ENCODE measurements around the gene POLRMT.

POLRMT gene

GRCh38 chr19:644789-645188 is 11.5 kb upstream of the POLRMT start:
- no peak for TF ChIP-seq TAF1 (IDR thresholded peaks at IDR 0.05; ENCODE audit: borderline replicate concordance, insufficient read depth, low read length)
- TF ChIP-seq SIN3A (IDR thresholded peaks at IDR 0.05; ENCODE audit: borderline replicate concordance, insufficient read depth, low read length): no peak
- no peak for TF ChIP-seq POLR2AphosphoS5 (IDR thresholded peaks at IDR 0.05; ENCODE audit: low read depth, low read length)
- no peak for TF ChIP-seq FOXP2 (optimal IDR thresholded peaks at IDR 0.05; ENCODE audit: borderline replicate concordance, extremely low read depth, extremely low read length, insufficient read depth)
- no peak for TF ChIP-seq REST (IDR thresholded peaks at IDR 0.05; ENCODE audit: insufficient read depth in 1 of 2, low read depth in 2 of 2, low read length in 2 of 2)

GRCh38 chr19:644363-644762 is 11.0 kb upstream of the POLRMT start:
- TF ChIP-seq SIN3A (IDR thresholded peaks at IDR 0.05; ENCODE audit: borderline replicate concordance, insufficient read depth, low read length): no peak
- TF ChIP-seq TAF1 (IDR thresholded peaks at IDR 0.05; ENCODE audit: borderline replicate concordance, insufficient read depth, low read length): no peak
- no peak for TF ChIP-seq POLR2AphosphoS5 (IDR thresholded peaks at IDR 0.05; ENCODE audit: low read depth, low read length)
- no peak for TF ChIP-seq FOXP2 (optimal IDR thresholded peaks at IDR 0.05; ENCODE audit: borderline replicate concordance, extremely low read depth, extremely low read length, insufficient read depth)
- TF ChIP-seq REST (IDR thresholded peaks at IDR 0.05; ENCODE audit: insufficient read depth in 1 of 2, low read depth in 2 of 2, low read length in 2 of 2): no peak

GRCh38 chr19:643736-644135 is 10.4 kb upstream of the POLRMT start:
- TF ChIP-seq TAF1 (IDR thresholded peaks at IDR 0.05; ENCODE audit: borderline replicate concordance, insufficient read depth, low read length) (no peak), FOXP2 (optimal IDR thresholded peaks at IDR 0.05; ENCODE audit: borderline replicate concordance, extremely low read depth, extremely low read length, insufficient read depth) (no peak), REST (IDR thresholded peaks at IDR 0.05; ENCODE audit: insufficient read depth in 1 of 2, low read depth in 2 of 2, low read length in 2 of 2) (no peak), SIN3A (IDR thresholded peaks at IDR 0.05; ENCODE audit: borderline replicate concordance, insufficient read depth, low read length) (no peak), POLR2AphosphoS5 (IDR thresholded peaks at IDR 0.05; ENCODE audit: low read depth, low read length) (no peak)

GRCh38 chr19:642767-643727 is 9.7 kb upstream of the POLRMT start:
- no peak for TF ChIP-seq REST (IDR thresholded peaks at IDR 0.05; ENCODE audit: insufficient read depth in 1 of 2, low read depth in 2 of 2, low read length in 2 of 2)
- TF ChIP-seq TAF1 (IDR thresholded peaks at IDR 0.05; ENCODE audit: borderline replicate concordance, insufficient read depth, low read length): no peak
- no peak for TF ChIP-seq SIN3A (IDR thresholded peaks at IDR 0.05; ENCODE audit: borderline replicate concordance, insufficient read depth, low read length)
- no peak for TF ChIP-seq FOXP2 (optimal IDR thresholded peaks at IDR 0.05; ENCODE audit: borderline replicate concordance, extremely low read depth, extremely low read length, insufficient read depth)
- no peak for TF ChIP-seq POLR2AphosphoS5 (IDR thresholded peaks at IDR 0.05; ENCODE audit: low read depth, low read length)
